Psoas muscle (tissue), 8 donors: ENCODE data around the gene DNAL4. TPM values are rescaled to one million over a fixed set of nuclear protein-coding genes. Genes with fewer than 3 reads are reported as not detected.

Experiments
- ATAC-seq, 4 donors: fragments of 200-7000 bp; cut with Tn5 transposase; one replicate each; pipeline ENCODE4 v1.9.1; 2020; ENCODE audit warnings: moderate library complexity in 3 of 4, mild to moderate bottlenecking in 2 of 4
- DNase-seq, 2 donors: peaks; one replicate each; pipeline ENCODE4 v3.0.0-alpha.2; 2020
- H3K27ac ChIP-seq: fragments of 200-600 bp; one replicate; pipeline ENCODE4 v1.8.0; 2022
- H3K27me3 ChIP-seq, 3 donors: fragments of 200-600 bp in 1 of 3; one replicate each; pipeline versions ENCODE4 v1.6.1 to v1.8.0; 2013 to 2022; ENCODE audit warnings: low read length in 2 of 3, mild to moderate bottlenecking in 2 of 3, moderate library complexity in 1 of 3; ENCODE audit not compliant: insufficient read depth in 3 of 3
- H3K36me3 ChIP-seq, 2 donors: fragments of 200-600 bp in 1 of 2; one replicate each; pipeline versions ENCODE4 v1.6.1 to v1.8.0; 2013 to 2022; ENCODE audit warnings: low read depth in 1 of 2, mild to moderate bottlenecking in 1 of 2, moderate library complexity in 1 of 2; ENCODE audit not compliant: insufficient read depth in 1 of 2
- H3K4me1 ChIP-seq: fragments of 200-600 bp; one replicate; pipeline ENCODE4 v1.8.0; 2022
- H3K4me3 ChIP-seq: fragments of 200-600 bp; one replicate; pipeline ENCODE4 v1.8.0; 2022; ENCODE audit warnings: mild to moderate bottlenecking
- H3K9me3 ChIP-seq: fragments of 200-600 bp; one replicate; pipeline ENCODE4 v1.8.0; 2022
- WGBS, 3 donors: extraction: QIAGEN DNeasy Blood & Tissue Kit; methylation state at CpG; one replicate each; pipeline versions ENCODE4 v1.1.6 to v1.1.7; 2013; 5-methylcytosine and 5-hydroxymethylcytosine counted together
- intact Hi-C, 2 donors: fragments of 100-400 bp; cut with DNase I; formaldehyde crosslinking; loops; one replicate each; pipeline versions ENCODE4 v1.11.0 to v1.14.2; 2022
- long read RNA-seq, 2 donors: library from polyadenylated mRNA; unstranded; transcript quantifications; one replicate each; pipeline ENCODE4 v2.0.0, GENCODE V29; 2021
- polyA plus RNA-seq, 3 donors: library from polyadenylated mRNA; stranded (reverse); fragments of 200-250 nt; gene quantifications; one replicate each; pipeline ENCODE4 v1.2.3, GENCODE V29; 2013
- total RNA-seq, 4 donors: library from RNA; stranded (reverse); fragmentation: NEBNext Ultra II Directional in 2 of 4; extraction: Animal tissue kit (Norgen Biotek cat#: 25700) in 2 of 4; gene quantifications; one replicate each; pipeline versions ENCODE4 v1.2.1 to v1.2.4, GENCODE V29; 2021 to 2023
- TF ChIP-seq, protein P1 (sequence below): fragments of 200-600 bp; IDR thresholded peaks from one replicate; pipeline ENCODE4 v1.8.0; 2022; ENCODE audit warnings: antibody characterized with exemption
- donor health status: healthy with polysubstance abuse.
- donor health status: DM: no; HTN: no; CAD: no; lungs with moderate emphysema.
- donor health status: Bipolar disorder and iron deficiency.
- donor health status: healthy.
- donor health status: DM: yes; HTN: yes; CAD: no.
- donor health status: DM: no; HTN: no; CAD: no.
- donor health status: DM: no; HTN: no; CAD: no.
- donor health status: DM: yes; HTN: yes; CAD: no.

DNAL4 gene, protein sequence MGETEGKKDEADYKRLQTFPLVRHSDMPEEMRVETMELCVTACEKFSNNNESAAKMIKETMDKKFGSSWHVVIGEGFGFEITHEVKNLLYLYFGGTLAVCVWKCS
- total RNA-seq (1 to 10 TPM; 3.5 to 6.4 (median 4.7) TPM), polyA plus RNA-seq (10 to 100 TPM in 2 of 3 donors, 1 to 10 TPM in 1; 4.2 to 13.9 (median 11.8) TPM)
- long read RNA-seq, donor 1, partial matches to known transcripts: 0 of 2 reads
- long read RNA-seq, donor 1, other reads (novel, unspliced or antisense): 0 of 2 reads
- long read RNA-seq, donor 2, partial matches to known transcripts: 0 of 5 reads
- long read RNA-seq, donor 2, other reads (novel, unspliced or antisense): 1 of 5 reads

DNA sequence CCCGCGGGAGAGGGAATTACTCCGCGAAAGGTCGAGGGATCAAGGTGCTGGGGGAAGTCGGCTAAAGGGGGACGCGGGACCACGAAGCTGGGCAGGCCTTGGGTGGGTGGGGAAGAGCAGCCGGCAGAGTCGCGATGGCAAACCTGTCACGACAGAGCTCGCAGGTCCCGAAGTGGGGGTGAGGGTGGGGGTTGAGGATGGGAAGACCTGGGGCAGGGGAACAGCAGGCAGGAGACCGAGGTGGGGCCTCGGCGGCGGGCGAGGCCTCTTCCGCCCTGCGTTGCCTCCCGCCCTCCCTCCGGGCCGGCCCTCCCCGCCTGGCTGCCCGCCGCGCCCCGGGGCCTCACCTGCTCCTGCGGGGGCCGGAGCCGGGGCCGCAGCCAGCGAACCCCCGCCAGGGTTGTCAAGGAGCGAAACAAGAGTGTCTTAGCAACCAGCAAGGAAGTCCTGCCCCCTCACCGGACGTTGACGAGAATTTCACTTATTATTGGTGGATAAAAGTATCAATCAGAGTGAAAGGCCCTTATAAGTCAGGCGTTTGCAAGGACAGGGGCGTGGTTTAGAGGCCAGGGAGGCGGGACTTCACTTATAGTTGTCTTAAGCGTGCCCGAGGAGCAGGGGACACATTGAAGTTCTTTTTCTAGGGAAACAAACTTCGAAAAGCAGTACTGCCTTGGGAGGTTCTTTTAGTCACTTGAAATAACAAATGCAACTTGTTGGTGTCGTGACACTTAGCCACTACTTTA is at the start of gene DNAL4:
DNAL4 (minus strand) TSS at position 423 of the 746 bp plus-strand sequence. CDS start 11,412 bp downstream, outside the sequence.
- 0 to 1% (median 1%) methylated on average over 38 to 47 of the region's 47 CpGs for WGBS, 3 donors
- Histone ChIP-seq H3K9me3 (no peaks in the 10 kb centered on the region), H3K4me3 (peak within 1 kb of the TSS; percentile 79), H3K36me3 (peaks cover 0 to 12% of the 10 kb centered on the region in 2 donors), H3K27ac (peak within 1 kb of the TSS; percentile 73), H3K27me3 (peaks cover 0 to 13% (median 4%) of the 10 kb centered on the region in 3 donors), H3K4me1 (peaks cover 2% of the 10 kb centered on the region)
- DNase-seq (peak; percentile 93 to 96), ATAC-seq (peak; percentile 98)
- TF ChIP-seq, protein P1, sequence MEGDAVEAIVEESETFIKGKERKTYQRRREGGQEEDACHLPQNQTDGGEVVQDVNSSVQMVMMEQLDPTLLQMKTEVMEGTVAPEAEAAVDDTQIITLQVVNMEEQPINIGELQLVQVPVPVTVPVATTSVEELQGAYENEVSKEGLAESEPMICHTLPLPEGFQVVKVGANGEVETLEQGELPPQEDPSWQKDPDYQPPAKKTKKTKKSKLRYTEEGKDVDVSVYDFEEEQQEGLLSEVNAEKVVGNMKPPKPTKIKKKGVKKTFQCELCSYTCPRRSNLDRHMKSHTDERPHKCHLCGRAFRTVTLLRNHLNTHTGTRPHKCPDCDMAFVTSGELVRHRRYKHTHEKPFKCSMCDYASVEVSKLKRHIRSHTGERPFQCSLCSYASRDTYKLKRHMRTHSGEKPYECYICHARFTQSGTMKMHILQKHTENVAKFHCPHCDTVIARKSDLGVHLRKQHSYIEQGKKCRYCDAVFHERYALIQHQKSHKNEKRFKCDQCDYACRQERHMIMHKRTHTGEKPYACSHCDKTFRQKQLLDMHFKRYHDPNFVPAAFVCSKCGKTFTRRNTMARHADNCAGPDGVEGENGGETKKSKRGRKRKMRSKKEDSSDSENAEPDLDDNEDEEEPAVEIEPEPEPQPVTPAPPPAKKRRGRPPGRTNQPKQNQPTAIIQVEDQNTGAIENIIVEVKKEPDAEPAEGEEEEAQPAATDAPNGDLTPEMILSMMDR: no peak
- intact Hi-C loops: no loop called here

DNA sequence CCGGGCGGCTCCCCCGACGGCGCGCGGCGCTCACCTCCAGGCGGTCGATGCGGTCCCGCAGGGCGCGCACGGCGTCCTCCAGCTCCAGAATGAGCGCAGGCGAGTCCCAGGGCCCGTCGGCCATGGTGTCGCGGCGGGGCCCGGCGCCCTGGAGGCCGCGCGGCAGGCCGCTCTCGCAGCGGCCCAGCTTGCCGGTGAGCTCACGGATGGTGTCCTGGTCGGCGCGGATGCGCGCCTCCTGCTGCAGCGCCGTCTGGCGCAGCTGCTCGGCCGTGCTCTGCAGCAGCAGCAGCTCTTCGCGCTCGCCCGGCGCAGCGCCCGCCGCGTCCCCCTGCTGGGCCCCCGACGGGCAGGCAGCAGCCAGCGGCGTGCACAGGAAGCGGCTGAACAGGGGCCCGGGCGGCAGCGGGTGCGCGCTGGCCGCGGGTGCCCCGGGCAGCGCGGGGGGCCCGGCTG is 49.3 kb upstream of the DNAL4 start:
- DNase-seq (peak; percentile 46 to 71), ATAC-seq (peak; percentile 47 to 64 (median 60))
- 0 to 1% (median 0%) methylated on average over 35 to 68 of the region's 68 CpGs for WGBS, 3 donors
- Histone ChIP-seq H3K4me3 (peak overlapping the region; percentile 58), H3K27ac (no peak overlapping the region), H3K27me3 (peaks cover 0 to 58% (median 15%) of the 10 kb centered on the region in 3 donors), H3K4me1 (peaks cover 3% of the 10 kb centered on the region), H3K9me3 (no peaks in the 10 kb centered on the region), H3K36me3 (no peaks in the 10 kb centered on the region)
- intact Hi-C loops: loop anchor here (5.0 to 10.0 kb wide), 2 partner anchors 71 to 78 kb away; no protein-coding TSS in a partner anchor
- TF ChIP-seq, protein P1: peak; percentile 19

DNA sequence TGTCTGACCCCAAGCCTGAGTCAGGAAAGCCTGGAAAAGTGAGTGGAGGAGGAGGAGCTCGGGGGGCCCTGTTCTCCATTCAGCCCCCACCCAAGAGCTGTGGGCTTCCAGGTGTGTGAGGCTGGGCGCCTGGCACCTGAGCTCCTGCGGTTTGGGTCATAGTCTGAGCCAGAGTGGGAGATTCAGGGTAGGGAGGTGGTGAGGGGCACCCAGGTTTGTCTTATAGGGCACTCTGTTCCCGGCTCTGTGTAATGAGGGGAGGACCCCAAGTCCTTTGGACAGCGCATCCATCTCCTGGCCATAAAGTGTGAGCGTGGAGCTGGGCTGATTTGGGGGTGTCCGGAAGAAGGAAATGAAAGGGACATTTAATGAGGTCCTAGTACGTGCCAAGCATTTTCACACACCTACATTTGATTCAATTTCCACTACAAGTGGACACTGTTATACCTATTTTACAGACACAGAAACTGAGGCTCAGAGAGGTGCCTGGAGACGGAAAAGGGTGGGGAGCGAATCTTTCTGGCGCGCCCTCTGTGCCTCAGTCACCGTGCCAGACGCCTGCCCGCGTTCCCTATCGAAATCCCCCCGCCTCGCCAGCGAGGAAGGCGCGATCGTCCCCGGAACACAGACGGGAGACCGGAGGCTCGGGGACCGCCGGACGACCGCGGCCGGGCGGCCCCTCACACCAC is 48.7 kb upstream of the DNAL4 start:
- no peaks in the 10 kb centered on the region for H3K9me3 ChIP-seq
- H3K27ac ChIP-seq: no peak overlapping the region
- peak overlapping the region; percentile 58 for H3K4me3 ChIP-seq
- WGBS, 3 donors: 22 to 30% (median 26%) methylated on average over 26 to 34 of the region's 34 CpGs
- intact Hi-C loops: loop anchor here (5.0 to 10.0 kb wide), 2 partner anchors 70 to 78 kb away; no protein-coding TSS in a partner anchor
- peaks cover 0 to 58% (median 15%) of the 10 kb centered on the region in 3 donors for H3K27me3 ChIP-seq
- no peaks in the 10 kb centered on the region for H3K36me3 ChIP-seq
- peaks cover 3% of the 10 kb centered on the region for H3K4me1 ChIP-seq
- no peak for DNase-seq
- TF ChIP-seq, protein P1: no peak
- no peak for ATAC-seq

DNA sequence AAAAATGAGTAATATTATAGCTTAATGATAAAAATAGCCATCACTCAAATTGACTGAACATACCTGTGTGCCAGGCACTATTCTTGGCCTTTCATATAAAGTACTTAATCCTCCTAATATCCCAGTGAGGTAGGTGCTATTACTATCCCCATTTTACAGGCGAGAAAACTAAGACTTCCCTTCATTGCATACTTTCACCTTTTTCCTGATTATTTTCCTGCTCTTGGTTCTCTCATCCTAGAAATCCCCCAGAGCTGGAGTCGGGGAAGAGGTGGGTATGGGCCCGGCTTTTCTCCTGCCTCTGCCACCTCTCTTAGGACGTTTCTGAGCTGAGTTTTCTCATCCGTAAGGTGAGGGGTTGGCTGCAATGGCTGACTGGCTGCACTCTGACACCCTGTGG is 47.7 kb upstream of the DNAL4 start:
- Histone ChIP-seq H3K27me3 (peaks cover 0 to 59% (median 15%) of the 10 kb centered on the region in 3 donors), H3K4me1 (peaks cover 3% of the 10 kb centered on the region), H3K27ac (no peak overlapping the region), H3K36me3 (no peaks in the 10 kb centered on the region), H3K9me3 (no peaks in the 10 kb centered on the region), H3K4me3 (no peak overlapping the region)
- WGBS, 3 donors: 81 to 88% (median 83%) methylated on average over 5 of the region's 5 CpGs
- TF ChIP-seq, protein P1: no peak
- intact Hi-C loops: loop anchor here (5.0 to 10.0 kb wide), 2 partner anchors 69 to 77 kb away; no protein-coding TSS in a partner anchor
- DNase-seq (no peak), ATAC-seq (no peak)
